Measurements from ENCODE around the gene CTNNBL1.

Gene CTNNBL1

DNA sequence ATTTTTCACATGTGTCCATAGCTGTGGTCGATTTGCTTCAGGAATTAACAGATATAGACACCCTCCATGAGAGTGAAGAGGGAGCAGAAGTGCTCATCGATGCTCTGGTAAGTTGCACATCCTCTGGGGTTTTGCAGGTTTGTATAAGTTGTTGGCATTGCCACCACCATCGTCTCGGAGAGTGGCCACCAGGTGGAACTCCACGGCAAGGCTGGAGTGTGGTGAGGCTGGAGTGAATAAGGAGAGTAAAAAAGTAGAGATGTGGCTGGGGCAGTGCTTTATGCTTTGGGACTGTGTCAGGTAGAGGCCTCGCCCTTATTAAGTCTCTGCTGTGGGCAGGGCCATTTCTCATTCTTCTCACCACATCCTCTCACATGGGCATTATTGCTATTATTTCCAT, 63.7 kb downstream of the CTNNBL1 start:
- H3K27me3 ChIP-seq (ENCODE audit: insufficient read depth, low read depth): no peaks in the 10 kb centered on the region
- H3K4me3 ChIP-seq (IDR thresholded peaks at IDR 0.05; ENCODE audit: insufficient read depth, low read depth, low read length): no peak overlapping the region
- H3K9ac ChIP-seq: no peak overlapping the region
- H2AFZ ChIP-seq (ENCODE audit: low read depth): no peak overlapping the region
- TF ChIP-seq, protein P1, sequence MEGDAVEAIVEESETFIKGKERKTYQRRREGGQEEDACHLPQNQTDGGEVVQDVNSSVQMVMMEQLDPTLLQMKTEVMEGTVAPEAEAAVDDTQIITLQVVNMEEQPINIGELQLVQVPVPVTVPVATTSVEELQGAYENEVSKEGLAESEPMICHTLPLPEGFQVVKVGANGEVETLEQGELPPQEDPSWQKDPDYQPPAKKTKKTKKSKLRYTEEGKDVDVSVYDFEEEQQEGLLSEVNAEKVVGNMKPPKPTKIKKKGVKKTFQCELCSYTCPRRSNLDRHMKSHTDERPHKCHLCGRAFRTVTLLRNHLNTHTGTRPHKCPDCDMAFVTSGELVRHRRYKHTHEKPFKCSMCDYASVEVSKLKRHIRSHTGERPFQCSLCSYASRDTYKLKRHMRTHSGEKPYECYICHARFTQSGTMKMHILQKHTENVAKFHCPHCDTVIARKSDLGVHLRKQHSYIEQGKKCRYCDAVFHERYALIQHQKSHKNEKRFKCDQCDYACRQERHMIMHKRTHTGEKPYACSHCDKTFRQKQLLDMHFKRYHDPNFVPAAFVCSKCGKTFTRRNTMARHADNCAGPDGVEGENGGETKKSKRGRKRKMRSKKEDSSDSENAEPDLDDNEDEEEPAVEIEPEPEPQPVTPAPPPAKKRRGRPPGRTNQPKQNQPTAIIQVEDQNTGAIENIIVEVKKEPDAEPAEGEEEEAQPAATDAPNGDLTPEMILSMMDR (conservative IDR thresholded peaks at IDR 0.05; ENCODE audit: low read depth, low read length): no peak
- no peaks in the 10 kb centered on the region for H3K36me3 ChIP-seq (ENCODE audit: insufficient read depth)
- H3K4me2 ChIP-seq: no peak overlapping the region
- no peaks in the 10 kb centered on the region for H3K79me2 ChIP-seq (ENCODE audit: insufficient read depth, low read depth)
- no peak overlapping the region for H3K27ac ChIP-seq
- H4K20me1 ChIP-seq (ENCODE audit: insufficient read depth): no peaks in the 10 kb centered on the region
- no peaks in the 10 kb centered on the region for H3K4me1 ChIP-seq (ENCODE audit: low read depth, poor library complexity, severe bottlenecking)

DNA sequence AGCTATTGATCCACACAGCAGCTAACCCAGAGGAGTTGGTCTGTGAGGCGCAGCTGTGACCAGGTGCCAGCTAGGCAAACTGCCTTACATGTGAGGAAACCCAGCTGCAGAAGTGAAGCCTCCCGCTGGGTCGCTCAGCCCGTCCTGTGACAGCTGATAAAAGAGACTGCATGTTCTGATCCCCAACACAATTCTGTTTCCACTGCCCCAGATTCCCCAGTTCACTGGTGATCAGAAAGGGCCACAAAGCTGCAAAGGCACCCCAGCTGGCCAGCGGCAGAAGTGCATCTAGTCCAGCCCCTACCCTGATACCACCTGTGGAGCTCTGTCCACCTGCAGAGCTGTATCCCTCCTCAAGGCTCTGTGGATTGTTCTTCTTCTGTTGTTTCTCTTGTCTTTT, 64.5 kb downstream of the CTNNBL1 start:
- H3K36me3 ChIP-seq (ENCODE audit: insufficient read depth): no peaks in the 10 kb centered on the region
- TF ChIP-seq, protein P1 (conservative IDR thresholded peaks at IDR 0.05; ENCODE audit: low read depth, low read length): 0 out of 2 replicates have a peak, but pooled peaks have one; percentile 19
- no peak overlapping the region for H3K4me2 ChIP-seq
- no peaks in the 10 kb centered on the region for H3K4me1 ChIP-seq (ENCODE audit: low read depth, poor library complexity, severe bottlenecking)
- no peaks in the 10 kb centered on the region for H3K79me2 ChIP-seq (ENCODE audit: insufficient read depth, low read depth)
- H3K9ac ChIP-seq: no peak overlapping the region
- H3K27me3 ChIP-seq (ENCODE audit: insufficient read depth, low read depth): no peaks in the 10 kb centered on the region
- no peak overlapping the region for H3K4me3 ChIP-seq (IDR thresholded peaks at IDR 0.05; ENCODE audit: insufficient read depth, low read depth, low read length)
- no peak overlapping the region for H2AFZ ChIP-seq (ENCODE audit: low read depth)
- H4K20me1 ChIP-seq (ENCODE audit: insufficient read depth): no peaks in the 10 kb centered on the region
- H3K27ac ChIP-seq: no peak overlapping the region

DNA sequence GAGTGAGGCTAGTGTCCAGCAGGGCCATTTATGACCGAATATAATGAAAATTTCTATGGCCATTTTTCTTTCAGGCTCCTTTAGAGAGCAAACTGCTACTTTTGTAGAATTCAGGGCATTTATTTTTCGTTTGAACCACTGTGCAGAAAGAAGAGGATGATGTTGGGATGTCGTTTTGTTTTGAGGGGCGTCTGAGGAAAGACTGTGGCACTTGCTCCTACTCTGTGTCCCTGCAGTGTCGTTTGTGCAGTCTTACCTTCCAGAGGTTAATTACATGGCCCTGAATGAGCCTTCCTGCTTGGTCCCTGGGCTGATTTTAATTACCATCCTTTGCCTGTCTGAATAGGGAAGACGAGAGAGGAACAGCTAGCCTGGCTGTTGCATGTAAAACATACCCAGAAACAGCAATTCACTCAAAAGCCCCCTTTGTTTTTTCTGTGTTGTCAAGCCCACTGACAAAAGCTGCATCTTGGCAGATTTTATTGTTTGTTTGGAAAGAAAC, 65.3 kb downstream of the CTNNBL1 start:
- no peaks in the 10 kb centered on the region for H3K36me3 ChIP-seq (ENCODE audit: insufficient read depth)
- H3K4me1 ChIP-seq (ENCODE audit: low read depth, poor library complexity, severe bottlenecking): no peaks in the 10 kb centered on the region
- no peak overlapping the region for H2AFZ ChIP-seq (ENCODE audit: low read depth)

DNA sequence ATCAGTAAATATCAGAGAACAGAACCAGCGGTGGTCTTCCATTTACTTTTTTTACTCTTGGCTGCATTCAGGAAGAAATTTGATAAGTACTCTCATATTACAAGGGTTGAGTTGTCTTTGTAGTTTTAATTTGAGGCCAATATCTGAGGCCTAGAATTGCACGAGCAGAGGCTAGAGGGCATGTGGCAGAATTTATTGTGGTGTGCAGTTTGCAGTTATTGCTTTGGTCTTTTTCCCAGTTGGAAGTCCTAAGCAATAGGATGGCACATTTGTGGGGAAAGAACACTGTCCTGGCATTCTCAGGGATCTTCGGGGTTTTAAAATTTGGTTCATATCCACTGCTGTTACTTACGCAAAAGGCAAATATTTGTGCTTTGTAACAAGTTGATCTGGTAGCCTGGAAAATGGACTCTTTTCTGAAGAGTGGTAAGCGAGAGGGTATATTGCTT, 66.0 kb downstream of the CTNNBL1 start:
- Histone ChIP-seq H4K20me1 (ENCODE audit: insufficient read depth) (no peaks in the 10 kb centered on the region), H3K27ac (no peak overlapping the region), H3K36me3 (ENCODE audit: insufficient read depth) (no peaks in the 10 kb centered on the region), H3K4me3 (IDR thresholded peaks at IDR 0.05; ENCODE audit: insufficient read depth, low read depth, low read length) (no peak overlapping the region), H2AFZ (ENCODE audit: low read depth) (no peak overlapping the region), H3K27me3 (ENCODE audit: insufficient read depth, low read depth) (no peaks in the 10 kb centered on the region), H3K9ac (no peak overlapping the region), H3K4me1 (ENCODE audit: low read depth, poor library complexity, severe bottlenecking) (no peaks in the 10 kb centered on the region), H3K4me2 (no peak overlapping the region), H3K79me2 (ENCODE audit: insufficient read depth, low read depth) (no peaks in the 10 kb centered on the region)
- TF ChIP-seq, protein P1 (conservative IDR thresholded peaks at IDR 0.05; ENCODE audit: low read depth, low read length): no peak

More for the DNA sequence above, 65.3 kb downstream of the CTNNBL1 start:
- TF ChIP-seq, protein P1 (conservative IDR thresholded peaks at IDR 0.05; ENCODE audit: low read depth, low read length): no peak
- H3K9ac ChIP-seq: no peak overlapping the region
- no peaks in the 10 kb centered on the region for H3K79me2 ChIP-seq (ENCODE audit: insufficient read depth, low read depth)
- H3K27me3 ChIP-seq (ENCODE audit: insufficient read depth, low read depth): no peaks in the 10 kb centered on the region
- H3K27ac ChIP-seq: no peak overlapping the region
- no peak overlapping the region for H3K4me3 ChIP-seq (IDR thresholded peaks at IDR 0.05; ENCODE audit: insufficient read depth, low read depth, low read length)
- H4K20me1 ChIP-seq (ENCODE audit: insufficient read depth): no peaks in the 10 kb centered on the region
- H3K4me2 ChIP-seq: no peak overlapping the region
